Measurements from ENCODE around the gene HSH2D.
A peak's percentile ranks its signal among the peaks of the same experiment; 100 is the strongest.
"Not testable (repeated sequence)": the region's sequence is repeated elsewhere in the genome, so short reads cannot be mapped to it uniquely, and the experiment has no call there.

The HSH2D gene

GRCh38 chr19:16143399-16144215, at the start of gene HSH2D:
Gene HSH2D, plus strand, starts transcription at chr19:16143685. Its CDS starts 5,066 bp downstream, at chr19:16148751.
- no peak for DNase-seq

- no peak for DNase-seq
Measured at GRCh38 chr19:16094360-16095070, 49.0 kb upstream of the HSH2D start.

DNA sequence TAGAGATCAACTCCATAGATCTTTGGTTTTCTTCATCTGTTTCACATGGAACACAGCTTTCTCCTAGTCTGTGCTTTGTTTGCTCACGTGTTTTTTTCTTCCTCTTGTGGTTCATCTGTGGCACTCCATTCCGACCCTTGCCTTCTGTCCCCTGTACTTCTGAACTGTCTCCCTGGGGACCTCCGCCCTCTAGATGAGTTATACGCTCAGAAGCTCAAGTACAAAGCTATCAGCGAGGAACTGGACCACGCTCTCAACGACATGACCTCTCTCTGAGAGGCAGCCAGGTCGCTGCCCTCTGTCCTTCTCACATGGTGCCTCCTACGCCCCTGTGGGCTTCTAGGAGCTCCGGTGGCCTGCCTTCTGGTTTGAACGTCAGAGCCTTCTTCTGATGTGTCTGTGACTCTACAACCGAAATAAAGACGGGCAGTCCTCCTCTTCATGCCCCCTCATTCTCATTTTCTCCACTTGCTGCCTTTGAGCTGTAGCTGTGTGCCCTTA, 48.4 kb upstream of the HSH2D start:
- DNase-seq, result no peak

- DNase-seq, result no peak
Measured at GRCh38 chr19:16096280-16096855, 47.1 kb upstream of the HSH2D start.

DNA sequence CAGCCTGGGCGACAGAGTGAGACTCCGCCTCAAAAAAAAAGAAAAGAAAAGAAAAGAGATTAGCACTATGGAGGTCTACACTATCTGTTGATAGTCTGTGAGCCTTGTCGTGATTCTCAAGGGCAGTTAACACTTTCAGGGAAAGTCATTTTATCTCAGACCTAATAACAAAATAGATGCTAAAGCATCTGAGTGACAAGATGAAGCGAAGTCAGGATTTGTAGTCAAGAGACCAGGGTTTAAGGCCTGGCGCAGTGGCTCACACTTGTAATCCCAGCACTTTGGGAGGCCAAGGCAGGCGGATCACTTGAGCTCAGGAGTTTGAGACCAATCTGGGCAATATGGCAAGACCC, 45.1 kb upstream of the HSH2D start:
- no peak for DNase-seq

- no peak for DNase-seq
Measured at GRCh38 chr19:16098821-16099220, 44.7 kb upstream of the HSH2D start.

DNA sequence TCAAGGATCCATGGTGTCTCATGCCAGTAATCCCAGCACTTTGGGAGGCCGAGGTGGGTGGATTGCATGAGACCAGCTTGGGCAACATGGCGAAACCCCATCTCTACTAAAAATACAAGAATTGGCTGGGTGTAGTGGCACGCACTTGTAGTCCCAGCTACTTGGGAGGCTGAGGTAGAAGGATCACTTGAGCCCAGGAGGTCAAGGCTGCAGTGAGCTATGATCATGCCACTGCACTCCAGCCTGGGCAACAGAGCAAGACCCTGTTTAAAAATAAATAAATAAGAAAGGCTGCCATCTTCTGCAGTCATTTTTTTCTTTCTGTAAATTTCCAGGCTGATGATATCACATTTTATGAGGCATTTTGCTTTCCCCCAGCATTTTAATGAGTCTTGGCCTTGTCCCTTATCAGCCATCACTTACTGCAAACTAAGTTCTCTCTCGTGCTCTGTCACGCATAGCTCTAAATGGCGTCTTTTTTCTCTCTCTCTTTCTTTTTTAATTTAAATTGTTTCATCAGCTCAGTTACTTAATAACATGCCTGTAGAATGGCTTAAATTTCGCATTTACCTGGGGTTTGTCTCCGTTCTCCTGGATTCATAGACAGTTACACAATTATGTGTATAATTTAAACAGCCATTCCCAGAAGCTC, 44.0 kb upstream of the HSH2D start:
- DNase-seq, result not testable (repeated sequence)

GRCh38 chr19:16100524-16100923, 43.0 kb upstream of the HSH2D start:
- no peak for DNase-seq

DNA sequence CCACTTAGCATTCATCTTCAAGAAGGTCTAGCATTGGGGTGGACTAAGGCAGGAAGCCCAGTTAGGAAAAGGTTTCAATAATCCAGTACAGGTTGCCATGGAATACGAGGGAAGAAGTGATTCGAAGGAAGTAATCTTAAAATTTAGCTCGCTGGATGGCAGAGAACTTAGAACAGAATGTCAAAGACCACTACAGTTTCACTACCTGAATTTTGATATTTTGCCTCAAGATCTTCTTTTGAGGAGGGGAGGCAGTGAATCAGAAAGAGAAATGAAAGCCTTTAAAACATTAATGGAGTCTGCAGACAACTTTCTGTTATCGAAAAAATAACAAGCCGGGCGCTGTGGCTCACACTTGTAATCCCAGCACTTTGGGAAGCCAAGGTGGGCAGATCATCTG, 38.8 kb upstream of the HSH2D start:
- DNase-seq, result no peak

DNA sequence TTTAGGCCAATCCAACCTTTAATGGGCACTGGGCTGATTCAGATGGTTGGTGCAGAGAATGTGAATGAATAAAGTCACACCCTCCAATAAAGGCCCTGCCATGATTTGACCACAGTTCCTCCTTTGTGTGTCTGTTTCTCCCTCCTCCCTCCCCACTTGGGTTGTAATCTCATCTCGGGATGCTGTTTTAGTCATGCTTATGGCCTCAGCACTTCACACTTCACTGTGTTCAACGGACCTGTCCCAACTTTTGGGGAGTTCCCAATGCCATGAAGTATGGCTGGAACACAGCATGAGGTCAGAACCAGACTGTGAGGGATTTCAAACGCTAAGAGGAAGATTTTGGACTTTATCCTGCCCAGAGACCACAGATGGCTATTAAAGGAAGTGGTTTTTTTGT, 37.4 kb upstream of the HSH2D start:
- DNase-seq, result no peak

DNA sequence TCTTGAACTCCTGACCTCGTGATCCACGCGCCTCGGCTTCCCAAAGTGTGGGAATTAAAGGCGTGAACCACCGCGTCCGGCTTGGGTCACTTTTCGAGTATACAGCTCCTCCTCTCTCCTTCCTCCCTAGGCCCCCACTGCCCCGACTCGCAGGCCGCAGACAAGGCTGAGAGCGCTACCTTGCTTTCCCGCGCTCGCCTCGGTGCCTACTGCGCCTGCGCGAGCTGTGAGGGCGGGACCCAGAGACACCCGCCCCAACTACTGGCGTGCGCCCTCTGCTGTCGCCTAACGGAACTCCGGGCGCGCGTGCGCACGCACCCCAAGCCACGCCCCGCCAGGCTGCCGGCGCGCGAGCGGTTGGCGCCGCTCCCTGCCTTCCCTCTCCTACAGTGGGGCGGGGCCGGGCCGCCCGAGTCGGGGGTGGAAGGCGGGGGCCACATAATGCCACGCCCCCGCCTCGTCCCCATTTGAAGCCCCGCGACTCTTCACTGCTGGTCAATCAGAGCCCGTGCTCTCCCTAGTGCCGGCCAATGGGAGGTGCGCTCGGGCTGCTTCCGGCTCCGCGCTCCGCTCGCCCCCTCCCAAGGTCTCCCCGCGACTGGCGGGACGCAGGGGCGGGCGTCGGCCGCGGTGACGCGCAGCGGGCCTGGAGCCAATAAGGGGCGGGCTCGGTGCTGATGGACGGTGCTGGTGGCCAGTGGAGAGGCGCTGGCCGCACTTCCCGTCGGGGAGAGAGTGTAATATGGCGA, 32.2 kb upstream of the HSH2D start, which contains the start of gene RAB8A:
RAB8A (plus strand) TSS at position 730 of the 749 bp plus-strand sequence; CDS start at position 743, 13 bp downstream.
- DNase-seq, result peak; percentile 96 to 97

DNA sequence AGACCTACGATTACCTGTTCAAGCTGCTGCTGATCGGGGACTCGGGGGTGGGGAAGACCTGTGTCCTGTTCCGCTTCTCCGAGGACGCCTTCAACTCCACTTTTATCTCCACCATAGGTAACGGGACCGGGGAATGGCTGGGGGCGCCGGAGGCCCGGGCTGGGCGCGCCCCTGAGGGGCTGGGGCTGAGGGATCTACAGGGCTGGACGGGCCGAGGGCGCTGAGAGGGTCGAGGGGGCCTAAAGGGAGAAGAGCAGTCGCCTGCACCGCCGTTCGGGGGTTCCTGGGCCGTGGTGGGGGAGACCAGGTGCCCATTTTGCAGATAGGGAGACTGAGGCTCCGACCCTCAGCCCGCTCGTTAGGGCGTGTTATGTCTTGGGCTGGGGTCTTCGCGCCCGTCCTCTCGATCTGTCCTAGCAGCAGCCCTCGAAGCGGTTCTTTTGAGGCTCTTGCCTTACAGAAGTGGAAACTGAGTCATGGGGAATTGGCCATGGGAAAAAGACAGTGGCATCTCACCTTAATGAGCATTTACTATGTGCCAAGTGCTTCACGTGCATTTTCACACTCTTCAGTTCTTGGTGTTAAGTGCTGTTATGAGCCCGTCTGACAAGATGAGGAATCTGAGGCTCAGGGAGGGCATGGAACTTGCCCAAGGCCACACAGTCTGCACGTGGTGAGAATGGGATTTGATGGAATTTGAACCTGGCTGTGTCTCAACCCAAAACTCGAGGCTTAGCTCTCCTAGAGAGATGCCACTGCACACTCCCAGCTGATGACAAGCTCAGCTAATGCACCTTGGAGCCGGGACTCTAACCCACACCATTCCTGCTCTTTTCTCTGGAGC, 31.4 kb upstream of the HSH2D start:
- no peak for DNase-seq

DNA sequence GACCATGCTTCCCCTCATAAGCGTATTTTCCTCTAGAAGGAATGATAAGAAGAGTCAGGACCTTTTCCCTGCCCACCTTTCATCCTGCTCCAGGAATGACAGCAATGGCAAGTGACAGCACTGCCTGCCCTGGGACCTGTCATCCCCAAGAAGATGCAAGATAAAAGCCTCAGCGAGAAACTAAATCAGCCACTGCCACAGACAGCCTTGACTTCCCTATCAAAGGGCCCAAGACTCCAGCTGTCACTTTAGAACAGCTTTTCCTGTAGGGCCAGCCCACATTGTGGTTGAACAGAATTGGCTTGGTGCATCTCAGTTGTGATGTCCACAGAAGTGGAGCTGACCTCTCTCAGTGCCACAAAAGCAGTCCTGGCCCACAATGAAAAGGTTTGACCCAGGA, 30.7 kb upstream of the HSH2D start:
- no peak for DNase-seq

DNA sequence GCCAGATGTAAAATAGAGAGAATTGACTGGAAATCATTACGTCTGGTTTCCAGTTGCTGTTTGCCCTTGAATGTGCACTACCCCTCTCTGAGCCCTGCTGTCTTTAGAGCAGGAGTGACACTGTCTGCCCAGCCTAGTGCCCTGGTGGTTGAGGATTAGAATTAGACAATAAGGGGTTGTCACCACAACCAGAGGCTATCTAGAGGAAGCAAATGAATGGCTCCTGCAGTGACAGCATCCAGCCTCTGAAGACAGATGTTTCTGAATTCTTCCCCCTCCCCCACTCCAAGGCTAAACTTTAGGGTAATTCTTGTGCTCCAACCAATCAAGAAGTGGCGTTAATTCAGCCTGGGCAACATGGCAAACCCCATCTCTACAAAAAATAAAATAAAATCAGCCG, 29.8 kb upstream of the HSH2D start:
- no peak for DNase-seq

- no peak for DNase-seq
Measured at GRCh38 chr19:16115301-16116039, 28.0 kb upstream of the HSH2D start.

- DNase-seq, result no peak
Measured at GRCh38 chr19:16116067-16116466, 27.4 kb upstream of the HSH2D start.

DNA sequence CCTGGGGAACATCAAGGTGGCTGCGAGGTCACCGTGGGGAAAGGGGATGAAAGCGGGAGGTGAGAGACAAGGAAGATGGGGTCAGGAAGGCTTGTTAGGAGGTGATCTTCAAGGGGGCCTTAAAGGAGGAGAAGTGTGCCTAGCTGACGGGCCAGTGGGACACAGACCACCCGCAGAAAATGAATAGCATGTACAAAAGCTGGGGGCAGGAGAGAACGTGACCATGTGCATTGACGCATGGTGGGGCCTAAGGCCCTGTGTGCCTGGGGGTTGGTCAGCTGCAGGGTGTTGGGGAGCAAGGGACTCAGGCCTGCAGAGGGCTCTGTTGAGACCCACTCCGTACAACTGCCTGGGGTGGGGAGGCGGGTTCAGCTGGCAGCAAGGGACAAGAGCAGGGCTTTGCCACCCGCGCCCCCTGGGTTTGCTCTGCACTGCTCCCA, 25.9 kb upstream of the HSH2D start:
- no peak for DNase-seq

DNA sequence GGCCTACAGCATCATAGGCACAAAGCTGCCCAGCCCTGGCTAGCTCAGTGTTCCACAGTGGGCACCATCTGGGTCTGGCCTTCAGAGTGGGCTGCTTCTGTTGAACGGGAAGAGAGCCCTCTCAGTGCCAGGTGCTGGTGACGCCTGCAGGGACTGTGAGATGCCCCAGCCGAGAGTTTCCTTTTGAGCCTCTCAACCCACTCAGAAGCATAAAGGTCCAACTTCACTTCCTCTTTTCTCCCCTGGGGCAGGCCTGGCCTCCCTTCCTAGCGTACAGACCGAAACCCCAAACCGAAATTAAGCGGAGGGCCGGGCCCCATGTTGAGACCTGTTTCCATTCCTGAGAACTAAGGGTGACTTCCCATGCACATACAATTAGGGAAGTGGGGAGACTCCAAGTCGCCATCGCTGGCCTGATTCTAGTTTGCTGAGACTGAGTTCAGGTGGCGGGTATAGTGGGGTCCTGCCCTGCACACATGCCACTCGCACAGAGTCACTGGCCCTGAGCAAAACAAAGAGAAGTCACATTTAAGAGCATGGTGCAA, 24.9 kb upstream of the HSH2D start:
- DNase-seq, result no peak

- not testable (repeated sequence) for DNase-seq
Measured at GRCh38 chr19:16119075-16119857, 24.2 kb upstream of the HSH2D start.
